T-helper 1 cell treated with Interleukin-12 subunit alpha and Interleukin-12 subunit beta and Interleukin-4 antibody, amounts not matched to agents 30 μg/mL and 1 μg/mL, for 36 hours (primary cell): ENCODE data around the gene HSF2.

Experiments used
- H3K27ac Mint-ChIP-seq: one replicate; pipeline ENCODE4 v1.8.0; 2021; ENCODE audit warnings: mild to moderate bottlenecking, mixed read lengths
- H3K27me3 Mint-ChIP-seq: one replicate; pipeline ENCODE4 v1.8.0; 2021; ENCODE audit warnings: low read depth, mixed read lengths
- H3K36me3 Mint-ChIP-seq: one replicate; pipeline ENCODE4 v1.8.0; 2021; ENCODE audit warnings: low read depth, mixed read lengths
- H3K4me1 Mint-ChIP-seq: one replicate; pipeline ENCODE4 v1.8.0; 2021; ENCODE audit warnings: low read depth, mixed read lengths
- H3K4me3 Mint-ChIP-seq: one replicate; pipeline ENCODE4 v1.8.0; 2021; ENCODE audit warnings: mild to moderate bottlenecking, moderate library complexity, mixed read lengths
- H3K9me3 Mint-ChIP-seq: one replicate; pipeline ENCODE4 v1.8.0; 2021; ENCODE audit warnings: mixed read lengths

The HSF2 gene, protein sequence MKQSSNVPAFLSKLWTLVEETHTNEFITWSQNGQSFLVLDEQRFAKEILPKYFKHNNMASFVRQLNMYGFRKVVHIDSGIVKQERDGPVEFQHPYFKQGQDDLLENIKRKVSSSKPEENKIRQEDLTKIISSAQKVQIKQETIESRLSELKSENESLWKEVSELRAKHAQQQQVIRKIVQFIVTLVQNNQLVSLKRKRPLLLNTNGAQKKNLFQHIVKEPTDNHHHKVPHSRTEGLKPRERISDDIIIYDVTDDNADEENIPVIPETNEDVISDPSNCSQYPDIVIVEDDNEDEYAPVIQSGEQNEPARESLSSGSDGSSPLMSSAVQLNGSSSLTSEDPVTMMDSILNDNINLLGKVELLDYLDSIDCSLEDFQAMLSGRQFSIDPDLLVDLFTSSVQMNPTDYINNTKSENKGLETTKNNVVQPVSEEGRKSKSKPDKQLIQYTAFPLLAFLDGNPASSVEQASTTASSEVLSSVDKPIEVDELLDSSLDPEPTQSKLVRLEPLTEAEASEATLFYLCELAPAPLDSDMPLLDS

DNA sequence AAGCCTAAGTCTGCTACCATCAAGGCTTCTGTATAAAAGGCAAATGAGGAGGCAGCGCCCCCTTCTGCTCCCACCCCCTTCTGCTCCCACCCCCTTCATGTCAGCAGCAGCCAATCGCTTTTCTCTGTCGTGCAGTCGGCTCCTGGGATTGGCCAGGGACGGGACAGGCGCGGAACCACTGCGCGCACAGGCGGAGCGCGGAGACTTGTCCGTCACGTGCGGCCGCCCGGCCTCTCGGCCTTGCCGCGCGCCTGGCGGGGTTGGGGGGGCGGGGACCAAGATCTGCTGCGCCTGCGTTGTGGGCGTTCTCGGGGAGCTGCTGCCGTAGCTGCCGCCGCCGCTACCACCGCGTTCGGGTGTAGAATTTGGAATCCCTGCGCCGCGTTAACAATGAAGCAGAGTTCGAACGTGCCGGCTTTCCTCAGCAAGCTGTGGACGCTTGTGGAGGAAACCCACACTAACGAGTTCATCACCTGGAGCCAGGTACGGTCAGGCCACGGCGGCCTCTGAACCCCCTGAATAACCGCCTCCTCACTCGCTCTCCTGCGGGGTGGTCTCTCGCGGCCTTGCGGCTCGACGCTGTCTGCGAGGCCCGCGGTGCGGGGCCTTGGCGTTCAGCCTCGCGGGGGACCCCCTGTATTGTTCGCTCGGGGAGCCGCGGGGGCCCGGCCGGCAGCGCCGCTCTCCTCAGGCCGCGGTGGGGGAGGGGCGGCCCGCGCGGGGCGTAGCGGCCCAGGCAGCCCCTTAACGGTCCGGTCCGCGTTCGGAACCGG is at the start of gene HSF2:
Gene HSF2, plus strand, starts transcription at position 305 of the 773 bp plus-strand sequence. Its CDS starts 86 bp downstream, at position 391.
- H3K4me3 Mint-ChIP-seq = peak within 1 kb of the TSS; percentile 99
- H3K9me3 Mint-ChIP-seq = no peaks in the 10 kb centered on the region
- no peaks in the 10 kb centered on the region for H3K27me3 Mint-ChIP-seq
- H3K36me3 Mint-ChIP-seq = peaks cover 5% of the 10 kb centered on the region
- peak within 1 kb of the TSS; percentile 97 for H3K27ac Mint-ChIP-seq
- H3K4me1 Mint-ChIP-seq = peaks cover 28% of the 10 kb centered on the region

DNA sequence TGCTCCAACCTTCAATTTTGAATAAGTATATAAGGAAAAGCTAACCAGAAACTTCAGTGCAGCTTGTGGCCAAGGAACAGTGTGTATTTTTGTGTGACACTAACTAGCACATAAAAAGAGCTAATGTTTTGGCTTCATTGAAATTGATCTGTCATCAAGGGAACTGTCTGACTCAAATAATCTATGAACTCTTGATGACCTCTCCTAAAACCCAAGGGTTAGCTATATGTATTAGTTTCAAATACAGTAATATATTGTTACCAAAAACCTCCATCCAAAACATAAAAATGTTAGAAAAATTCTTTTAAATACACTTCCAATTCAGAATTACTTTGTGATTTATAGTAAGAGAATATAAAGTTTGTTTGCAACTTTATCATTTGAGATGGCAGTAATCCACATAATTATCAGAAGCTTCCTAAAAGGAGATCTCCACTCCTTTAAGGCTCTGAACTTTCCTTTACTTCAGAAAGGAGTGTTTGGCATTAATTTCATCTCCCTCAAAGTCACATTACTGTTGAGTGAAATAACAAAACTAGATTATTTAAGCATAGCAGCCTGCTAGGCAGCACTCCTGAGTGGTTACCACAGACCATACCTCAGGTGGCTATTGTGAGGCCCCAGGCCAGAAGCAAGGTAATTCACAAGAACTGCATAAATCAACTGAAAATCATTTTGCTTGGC is 46.3 kb upstream of the HSF2 start:
- Mint-ChIP-seq H3K27ac (no peak overlapping the region), H3K27me3 (peaks cover 21% of the 10 kb centered on the region), H3K4me1 (no peaks in the 10 kb centered on the region)

DNA sequence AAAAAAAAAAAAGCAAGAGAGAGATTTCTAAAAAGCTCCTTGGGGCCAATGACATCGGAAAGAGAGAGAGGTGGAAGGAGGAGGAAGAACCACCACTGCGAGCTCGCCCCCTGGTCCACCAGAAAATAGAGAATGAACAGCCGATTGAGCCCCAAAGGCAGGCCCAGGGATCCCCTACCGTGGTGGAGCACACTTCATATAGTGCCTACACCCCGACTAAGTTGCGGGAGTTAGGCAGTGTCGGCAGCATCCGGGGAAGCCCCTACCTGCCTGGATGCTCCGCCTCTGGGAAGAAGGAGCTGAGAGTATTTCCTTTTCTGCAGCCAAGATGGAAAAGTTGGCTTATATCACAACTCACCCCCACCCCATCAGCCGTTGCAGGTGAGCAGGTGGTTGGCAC is 38.6 kb upstream of the HSF2 start:
- peaks cover 9% of the 10 kb centered on the region for H3K27me3 Mint-ChIP-seq
- H3K4me3 Mint-ChIP-seq = no peak overlapping the region
- no peaks in the 10 kb centered on the region for H3K9me3 Mint-ChIP-seq
- no peaks in the 10 kb centered on the region for H3K36me3 Mint-ChIP-seq
- no peaks in the 10 kb centered on the region for H3K4me1 Mint-ChIP-seq
- no peak overlapping the region for H3K27ac Mint-ChIP-seq

More for the DNA sequence above, 46.3 kb upstream of the HSF2 start:
- no peak overlapping the region for H3K4me3 Mint-ChIP-seq
- no peaks in the 10 kb centered on the region for H3K36me3 Mint-ChIP-seq
- H3K9me3 Mint-ChIP-seq = no peaks in the 10 kb centered on the region

DNA sequence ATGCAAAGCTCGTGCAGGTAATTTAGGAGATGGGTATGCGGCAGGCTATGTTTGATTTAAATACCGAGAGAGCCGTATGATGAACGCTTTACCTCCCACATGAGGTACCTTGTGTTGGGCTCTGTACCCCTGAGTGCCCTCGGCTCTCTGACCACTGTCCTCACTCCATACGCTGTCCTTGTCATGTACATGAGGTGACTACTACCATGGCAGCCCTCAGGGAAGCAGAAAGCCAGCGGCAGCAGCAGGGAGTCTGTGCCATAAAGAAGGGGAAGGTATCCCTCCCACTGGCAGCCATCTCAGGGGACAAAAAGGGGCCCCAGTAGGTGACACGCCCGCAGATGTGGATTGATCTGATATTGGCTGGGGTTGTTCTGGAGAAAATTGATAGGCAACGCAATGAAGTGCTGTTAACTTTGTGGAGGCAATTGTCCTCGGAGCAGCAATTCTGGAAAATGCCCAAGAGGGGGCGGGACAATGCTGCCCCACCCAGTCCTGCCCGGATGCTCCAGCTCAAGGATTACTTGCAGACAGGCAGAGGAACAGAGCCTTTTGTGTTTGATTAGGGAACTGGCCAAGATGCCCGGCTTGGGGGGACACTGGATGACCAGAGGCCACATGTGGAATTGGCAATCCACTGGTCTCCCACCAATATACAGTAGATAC is 38.0 kb upstream of the HSF2 start:
- H3K4me1 Mint-ChIP-seq = no peaks in the 10 kb centered on the region
- no peaks in the 10 kb centered on the region for H3K36me3 Mint-ChIP-seq
- no peaks in the 10 kb centered on the region for H3K9me3 Mint-ChIP-seq
- peaks cover 3% of the 10 kb centered on the region for H3K27me3 Mint-ChIP-seq
- H3K27ac Mint-ChIP-seq = no peak overlapping the region
- H3K4me3 Mint-ChIP-seq = no peak overlapping the region

DNA sequence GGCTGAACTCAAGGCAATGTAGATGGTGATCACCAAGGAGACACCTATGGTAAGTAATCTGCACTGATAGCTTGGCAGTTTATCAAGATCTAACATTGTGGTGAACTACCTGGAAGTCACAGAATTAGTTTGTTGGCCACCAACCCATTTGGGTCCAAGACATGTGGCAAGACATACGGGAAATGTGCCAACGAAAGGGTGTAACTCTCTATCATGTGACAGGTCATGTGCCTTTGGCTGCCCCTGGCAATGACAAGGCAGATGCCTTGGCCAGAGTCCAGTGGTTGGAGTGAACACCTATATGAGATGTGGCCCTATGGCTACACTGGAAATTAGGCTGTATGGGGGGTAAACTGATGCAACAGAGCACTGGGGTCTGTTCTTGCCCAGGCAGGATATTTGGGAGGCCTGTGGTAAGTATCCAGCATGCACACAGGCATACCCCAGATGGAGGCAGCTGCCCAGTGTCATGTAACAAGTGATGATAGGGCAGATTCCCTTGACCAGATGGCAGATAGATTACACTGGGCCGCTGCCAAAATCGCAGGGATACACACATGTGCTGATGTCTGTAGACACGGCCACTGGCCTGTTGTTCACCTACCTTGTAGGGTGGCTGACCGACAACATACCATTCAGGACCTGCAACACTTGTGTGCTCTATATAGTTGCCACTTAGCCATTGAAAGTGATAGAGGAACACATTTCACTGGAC is 35.5 kb upstream of the HSF2 start:
- Mint-ChIP-seq H3K9me3 (no peaks in the 10 kb centered on the region), H3K27ac (no peak overlapping the region), H3K4me3 (no peak overlapping the region), H3K27me3 (no peaks in the 10 kb centered on the region), H3K36me3 (no peaks in the 10 kb centered on the region), H3K4me1 (no peaks in the 10 kb centered on the region)

DNA sequence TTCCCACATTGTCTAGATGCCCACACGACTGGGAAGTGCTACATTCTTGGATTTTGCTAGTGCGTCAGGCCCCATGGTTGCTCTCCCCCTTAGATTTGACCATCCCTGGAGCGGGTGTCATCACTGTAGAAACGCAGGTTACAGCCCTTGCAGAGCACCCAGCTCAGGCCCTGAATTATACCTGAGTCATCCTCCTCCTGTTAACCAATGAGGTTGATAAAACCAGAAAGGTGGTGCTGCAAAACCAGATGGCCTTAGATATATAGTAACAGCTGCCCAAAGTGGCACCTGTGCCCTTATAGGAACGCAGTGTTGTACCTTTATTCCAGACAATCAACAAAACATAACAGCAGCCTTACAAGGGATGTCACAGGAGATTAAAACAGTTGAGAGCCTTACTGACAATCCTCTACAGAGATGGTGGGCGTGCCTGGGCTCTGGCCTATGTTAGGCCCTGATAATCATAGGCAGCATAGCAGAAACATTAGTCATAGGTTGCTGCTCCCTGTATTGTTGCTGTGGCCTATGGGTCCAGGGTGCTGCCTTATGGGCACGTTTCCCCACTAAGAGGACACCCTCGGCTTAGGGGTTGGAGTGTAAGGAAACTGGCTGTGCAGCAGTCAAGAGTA is 33.6 kb upstream of the HSF2 start:
- no peak overlapping the region for H3K27ac Mint-ChIP-seq
- H3K9me3 Mint-ChIP-seq = no peaks in the 10 kb centered on the region
- no peak overlapping the region for H3K4me3 Mint-ChIP-seq
- H3K27me3 Mint-ChIP-seq = no peaks in the 10 kb centered on the region
- H3K36me3 Mint-ChIP-seq = no peaks in the 10 kb centered on the region
- H3K4me1 Mint-ChIP-seq = no peaks in the 10 kb centered on the region

DNA sequence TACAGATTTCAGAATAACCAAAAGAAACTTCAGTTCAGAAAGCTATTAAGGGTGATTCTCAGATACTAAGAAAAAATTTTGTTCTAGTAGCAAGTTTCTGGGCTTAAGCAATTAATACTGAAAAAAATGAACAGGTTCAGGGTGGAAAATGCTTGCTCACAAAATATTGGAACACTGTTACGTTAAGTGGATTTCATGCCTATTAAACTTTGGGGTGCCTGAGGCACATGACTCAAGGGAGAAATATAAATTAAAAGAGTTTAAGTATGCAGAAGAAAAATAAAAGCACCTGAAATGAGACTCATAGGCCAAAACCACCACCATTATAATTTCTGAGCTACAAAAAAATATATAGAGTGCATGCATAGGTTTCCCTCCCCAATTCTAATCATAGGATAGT is 32.3 kb upstream of the HSF2 start:
- H3K27me3 Mint-ChIP-seq = no peaks in the 10 kb centered on the region
- no peak overlapping the region for H3K27ac Mint-ChIP-seq
- no peaks in the 10 kb centered on the region for H3K4me1 Mint-ChIP-seq

DNA sequence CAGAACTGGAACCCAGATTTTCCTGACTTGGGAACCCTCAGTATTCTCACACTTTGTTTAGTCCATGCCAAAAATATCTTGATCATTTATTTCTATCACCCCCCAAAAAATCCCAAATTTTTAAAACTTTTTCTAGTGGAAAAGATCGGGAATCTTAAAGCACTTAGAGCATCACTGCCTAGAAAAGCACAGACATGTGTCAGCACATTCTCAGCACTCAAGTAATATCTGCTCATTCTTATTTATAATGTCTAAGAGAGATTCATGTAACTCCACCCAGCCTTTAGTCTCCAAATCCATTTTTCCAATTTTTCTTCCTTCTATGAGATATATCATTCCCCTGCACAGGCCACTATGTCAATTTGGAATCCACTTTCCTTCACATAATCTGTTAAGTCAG is 29.9 kb upstream of the HSF2 start:
- no peaks in the 10 kb centered on the region for H3K4me1 Mint-ChIP-seq
- H3K9me3 Mint-ChIP-seq = no peaks in the 10 kb centered on the region
- H3K4me3 Mint-ChIP-seq = no peak overlapping the region
- no peak overlapping the region for H3K27ac Mint-ChIP-seq
- H3K27me3 Mint-ChIP-seq = peaks cover 8% of the 10 kb centered on the region
- H3K36me3 Mint-ChIP-seq = no peaks in the 10 kb centered on the region

More for the DNA sequence above, 32.3 kb upstream of the HSF2 start:
- Mint-ChIP-seq H3K4me3 (no peak overlapping the region), H3K9me3 (no peaks in the 10 kb centered on the region), H3K36me3 (no peaks in the 10 kb centered on the region)

DNA sequence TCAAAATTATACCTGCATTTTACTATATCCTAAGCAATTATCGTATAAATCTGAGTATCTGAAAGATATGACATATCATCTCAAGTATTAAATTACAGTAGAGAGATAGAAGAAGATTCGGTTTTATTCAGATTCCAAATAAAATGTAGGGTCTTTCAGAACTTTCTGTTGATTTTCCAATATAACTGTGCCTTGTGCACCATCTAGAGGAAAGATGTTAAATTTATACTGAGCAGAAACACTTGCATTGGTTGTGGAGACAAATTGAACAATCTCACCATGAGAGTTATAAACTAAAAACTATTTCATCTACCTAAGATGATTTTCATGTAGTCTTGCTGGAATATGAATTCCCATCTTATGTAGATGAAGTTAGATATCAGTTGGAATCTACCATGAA is 26.8 kb upstream of the HSF2 start:
- Mint-ChIP-seq H3K36me3 (no peaks in the 10 kb centered on the region), H3K9me3 (no peaks in the 10 kb centered on the region), H3K4me1 (no peaks in the 10 kb centered on the region), H3K4me3 (no peak overlapping the region), H3K27ac (no peak overlapping the region), H3K27me3 (peaks cover 10% of the 10 kb centered on the region)

DNA sequence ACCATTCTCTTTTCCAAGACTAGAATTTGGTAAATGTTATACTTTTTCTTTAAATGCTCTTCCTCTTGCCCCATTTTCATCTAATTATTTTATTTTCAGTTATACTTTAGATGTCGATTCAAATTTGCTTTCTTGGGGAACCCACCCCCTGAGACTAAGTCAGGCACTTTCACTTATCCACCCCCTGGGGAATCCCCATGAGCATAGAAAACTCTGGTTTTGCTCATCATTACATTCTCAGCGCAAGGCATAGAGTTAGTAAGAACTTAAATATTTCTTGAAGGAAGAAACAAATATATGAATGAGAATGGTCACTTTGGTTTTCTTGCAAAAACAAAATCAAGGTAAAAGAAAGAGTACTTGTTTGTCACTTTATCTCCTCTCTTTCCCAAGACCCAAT is 25.1 kb upstream of the HSF2 start:
- Mint-ChIP-seq H3K4me1 (no peaks in the 10 kb centered on the region), H3K4me3 (no peak overlapping the region), H3K27ac (no peak overlapping the region), H3K27me3 (peaks cover 10% of the 10 kb centered on the region), H3K36me3 (no peaks in the 10 kb centered on the region), H3K9me3 (no peaks in the 10 kb centered on the region)

DNA sequence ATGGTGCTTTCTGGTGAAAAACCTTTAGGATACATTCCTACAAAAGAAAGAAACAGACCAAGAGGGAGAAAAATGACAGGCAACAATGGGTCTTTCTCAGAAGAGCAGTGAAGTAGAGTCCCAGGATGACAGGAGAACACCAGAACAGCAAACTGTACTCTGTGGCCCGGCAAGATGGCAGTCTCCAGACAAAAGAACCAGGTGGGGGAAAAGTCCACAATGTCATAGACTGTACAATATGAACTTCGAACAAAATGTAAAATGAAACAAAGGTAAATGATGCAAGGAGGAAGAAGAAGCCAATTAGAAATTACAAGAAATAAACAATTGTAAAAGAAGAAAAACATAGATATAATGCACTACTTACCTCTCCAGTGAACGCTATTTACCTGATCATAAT is 23.2 kb upstream of the HSF2 start:
- H3K36me3 Mint-ChIP-seq = no peaks in the 10 kb centered on the region

DNA sequence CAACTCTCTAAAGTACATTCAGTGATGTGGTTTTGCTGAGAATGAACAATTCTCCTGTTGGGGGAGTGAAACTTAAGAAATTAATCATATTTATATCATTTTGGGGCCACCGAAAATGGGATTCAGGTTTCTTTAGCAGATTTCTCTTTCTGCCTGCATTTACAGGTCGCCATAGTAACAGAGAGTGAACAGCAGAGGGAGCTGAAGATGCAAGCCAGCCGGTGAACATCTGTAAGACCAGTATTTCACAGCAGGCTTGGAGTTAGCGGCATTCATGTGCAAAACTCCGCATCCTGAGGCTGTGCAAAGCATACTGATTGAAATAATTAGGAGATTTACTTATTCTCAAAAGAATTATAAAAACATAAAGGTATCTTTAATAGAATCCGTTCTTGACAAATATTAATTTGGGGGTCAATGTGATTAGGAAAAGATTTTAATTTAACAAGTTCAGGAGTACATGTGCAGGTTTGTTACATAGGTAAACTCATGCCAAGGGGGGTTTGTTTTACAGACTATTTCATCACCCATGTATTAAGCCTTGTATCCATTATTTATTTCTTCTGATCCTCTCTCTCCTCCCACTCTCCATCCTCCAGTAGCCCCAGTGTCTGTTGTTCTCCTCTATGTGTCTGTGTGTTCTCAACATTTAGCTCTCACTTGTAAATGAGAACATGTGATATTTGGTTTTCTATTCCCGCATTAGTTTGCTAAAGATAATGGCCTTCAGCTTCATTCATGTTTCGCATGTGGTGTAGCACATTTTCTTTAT is 17.8 kb upstream of the HSF2 start:
- Mint-ChIP-seq H3K4me3 (no peak overlapping the region), H3K27me3 (peaks cover 36% of the 10 kb centered on the region), H3K36me3 (no peaks in the 10 kb centered on the region), H3K27ac (no peak overlapping the region), H3K9me3 (no peaks in the 10 kb centered on the region), H3K4me1 (peaks cover 4% of the 10 kb centered on the region)

More for the DNA sequence above, 23.2 kb upstream of the HSF2 start:
- no peak overlapping the region for H3K27ac Mint-ChIP-seq
- peaks cover 20% of the 10 kb centered on the region for H3K27me3 Mint-ChIP-seq
- H3K4me1 Mint-ChIP-seq = no peaks in the 10 kb centered on the region
- H3K4me3 Mint-ChIP-seq = no peak overlapping the region
- no peaks in the 10 kb centered on the region for H3K9me3 Mint-ChIP-seq
